ENCODE measurements around the gene GCC1. TPM values are rescaled to one million over a fixed set of nuclear protein-coding genes. Genes with fewer than 3 reads are reported as not detected.

The GCC1 gene
- total RNA-seq, 2 donors from 2014 or later = 4.9 to 10.1 TPM

DNA sequence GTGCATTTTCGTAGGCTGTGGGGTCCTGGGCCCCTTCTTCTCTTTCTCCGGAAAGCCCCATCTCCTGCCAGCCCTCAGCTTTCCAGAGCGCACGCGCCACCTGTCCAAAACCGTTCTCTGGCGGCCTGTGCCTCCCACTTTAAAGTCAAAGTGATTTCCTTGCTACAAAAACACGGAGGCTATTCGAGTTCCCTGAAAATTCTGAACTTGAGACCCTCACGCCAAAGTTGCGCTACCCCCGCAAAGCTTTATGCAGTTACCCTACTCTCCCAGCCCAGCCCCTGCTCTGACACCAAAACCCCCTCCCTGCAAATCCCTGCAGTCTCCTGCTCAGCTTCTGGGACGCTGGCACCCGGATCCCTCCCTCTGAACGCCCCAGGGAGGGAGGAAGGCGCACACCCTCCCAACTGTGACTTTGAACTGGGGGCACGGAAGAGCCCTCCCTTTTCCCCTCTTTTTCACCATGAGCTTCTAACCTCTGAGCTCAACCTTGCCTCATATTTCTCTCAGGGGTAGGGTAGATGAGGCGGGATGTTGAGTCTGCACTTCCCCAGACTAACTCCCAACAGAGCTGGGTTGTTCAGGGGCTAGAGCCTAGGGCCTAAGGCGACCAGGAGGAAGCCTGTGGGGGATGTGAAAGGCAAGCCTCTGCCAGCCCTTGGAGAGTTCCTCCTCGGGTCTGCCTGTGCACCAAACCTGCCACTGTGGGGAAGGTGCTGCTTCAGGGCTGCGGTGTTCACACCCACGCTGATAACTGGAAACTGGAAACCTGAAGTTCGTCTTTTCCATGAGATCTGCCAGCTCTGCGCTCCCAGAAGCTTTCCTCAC is 35.2 kb upstream of the GCC1 start:
- TF ChIP-seq, protein P1, sequence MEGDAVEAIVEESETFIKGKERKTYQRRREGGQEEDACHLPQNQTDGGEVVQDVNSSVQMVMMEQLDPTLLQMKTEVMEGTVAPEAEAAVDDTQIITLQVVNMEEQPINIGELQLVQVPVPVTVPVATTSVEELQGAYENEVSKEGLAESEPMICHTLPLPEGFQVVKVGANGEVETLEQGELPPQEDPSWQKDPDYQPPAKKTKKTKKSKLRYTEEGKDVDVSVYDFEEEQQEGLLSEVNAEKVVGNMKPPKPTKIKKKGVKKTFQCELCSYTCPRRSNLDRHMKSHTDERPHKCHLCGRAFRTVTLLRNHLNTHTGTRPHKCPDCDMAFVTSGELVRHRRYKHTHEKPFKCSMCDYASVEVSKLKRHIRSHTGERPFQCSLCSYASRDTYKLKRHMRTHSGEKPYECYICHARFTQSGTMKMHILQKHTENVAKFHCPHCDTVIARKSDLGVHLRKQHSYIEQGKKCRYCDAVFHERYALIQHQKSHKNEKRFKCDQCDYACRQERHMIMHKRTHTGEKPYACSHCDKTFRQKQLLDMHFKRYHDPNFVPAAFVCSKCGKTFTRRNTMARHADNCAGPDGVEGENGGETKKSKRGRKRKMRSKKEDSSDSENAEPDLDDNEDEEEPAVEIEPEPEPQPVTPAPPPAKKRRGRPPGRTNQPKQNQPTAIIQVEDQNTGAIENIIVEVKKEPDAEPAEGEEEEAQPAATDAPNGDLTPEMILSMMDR (IDR thresholded peaks at IDR 0.05) = no peak
- Histone ChIP-seq H3K27me3 (no peaks in the 10 kb centered on the region), H3K4me3 (no peak overlapping the region), H3K36me3 (no peaks in the 10 kb centered on the region), H3K4me1 (no peaks in the 10 kb centered on the region), H3K9me3 (no peaks in the 10 kb centered on the region), H3K27ac (no peak overlapping the region)
- no peak for DNase-seq (ENCODE audit: low spot score)

DNA sequence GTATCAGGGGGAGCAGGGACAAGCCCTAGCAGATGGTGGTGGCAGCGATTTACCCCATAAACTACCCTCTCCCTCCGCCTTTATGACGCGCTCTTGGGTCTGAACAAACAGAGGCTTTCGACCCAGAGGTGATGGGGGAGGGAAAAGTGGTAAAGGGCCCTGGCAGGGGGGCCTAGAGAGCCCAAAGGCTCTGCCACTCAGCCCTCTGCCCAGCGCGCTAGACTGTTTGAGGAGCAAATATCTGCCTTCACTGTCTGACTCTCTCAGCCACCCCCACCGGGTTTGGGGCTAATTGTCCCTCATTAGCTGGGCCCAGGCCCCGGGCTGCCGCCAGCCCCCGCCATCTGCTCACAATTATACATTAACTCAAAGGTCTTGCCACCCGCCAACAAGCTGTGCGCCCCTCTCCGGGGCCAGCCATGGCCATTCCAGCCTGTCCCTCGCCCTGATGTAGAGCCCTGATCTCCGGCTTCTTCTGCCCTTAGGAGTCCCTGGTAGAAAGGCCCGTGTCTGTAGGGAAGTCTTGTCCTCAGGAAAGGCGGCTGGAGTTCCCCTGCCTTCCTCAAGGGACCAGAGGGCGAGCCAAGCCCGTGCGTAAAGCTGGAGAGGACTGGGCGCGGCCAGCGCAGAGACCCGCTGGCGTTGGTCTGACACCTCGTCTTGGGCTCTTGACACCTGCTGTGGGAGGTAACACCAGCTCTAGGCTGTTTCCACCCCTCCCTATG is 34.4 kb upstream of the GCC1 start:
- Histone ChIP-seq H3K4me1 (no peaks in the 10 kb centered on the region), H3K36me3 (no peaks in the 10 kb centered on the region), H3K4me3 (no peak overlapping the region), H3K27ac (no peak overlapping the region), H3K9me3 (no peaks in the 10 kb centered on the region), H3K27me3 (no peaks in the 10 kb centered on the region)
- no peak for DNase-seq (ENCODE audit: low spot score)
- TF ChIP-seq, protein P1 (IDR thresholded peaks at IDR 0.05) = no peak

DNA sequence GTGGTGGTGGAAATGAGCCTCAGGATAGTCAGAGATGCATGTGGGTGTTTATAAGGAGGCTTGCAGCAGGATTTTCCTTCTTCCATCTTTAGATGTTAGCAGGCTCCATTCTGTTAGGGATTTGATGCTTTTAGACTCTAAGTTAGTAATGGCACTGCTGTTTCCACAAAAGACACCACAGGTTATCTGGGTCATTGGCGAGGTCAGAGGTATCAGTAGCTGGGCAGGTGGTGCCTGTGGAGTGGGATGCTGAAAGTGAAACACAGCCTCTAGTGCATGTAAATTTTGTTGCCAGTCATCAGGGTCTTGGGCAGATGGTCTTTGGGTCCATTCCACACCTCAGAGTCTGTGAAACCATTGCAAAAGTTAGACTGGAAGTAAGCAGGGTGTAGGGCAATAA is 33.4 kb upstream of the GCC1 start:
- TF ChIP-seq, protein P1 (IDR thresholded peaks at IDR 0.05) = no peak
- no peak for DNase-seq (ENCODE audit: low spot score)
- no peaks in the 10 kb centered on the region for H3K4me1 ChIP-seq
- H3K9me3 ChIP-seq = no peaks in the 10 kb centered on the region
- no peaks in the 10 kb centered on the region for H3K36me3 ChIP-seq
- no peaks in the 10 kb centered on the region for H3K27me3 ChIP-seq
- H3K4me3 ChIP-seq = no peak overlapping the region
- no peak overlapping the region for H3K27ac ChIP-seq

DNA sequence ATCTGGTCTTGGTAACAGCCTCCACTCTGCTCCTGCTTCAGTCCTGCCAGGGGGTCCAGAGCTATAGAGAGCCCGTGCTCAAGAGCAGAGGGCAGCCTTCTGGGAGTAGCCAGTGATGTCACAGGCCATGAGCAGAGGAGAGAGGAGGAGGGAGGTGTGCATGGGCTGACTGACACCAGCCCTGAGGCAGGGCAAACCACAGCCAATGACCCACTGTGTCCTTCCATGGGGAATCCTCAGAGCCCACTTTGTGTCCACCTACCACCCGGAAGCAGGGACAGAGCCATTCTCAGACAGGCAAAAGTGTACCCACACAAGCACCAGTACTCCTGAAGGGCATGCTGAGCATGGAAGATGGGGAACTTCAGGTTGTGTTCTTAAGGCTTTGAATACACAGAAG is 32.6 kb upstream of the GCC1 start, which contains the start of gene PAX4:
Gene PAX4, minus strand, starts transcription at position 101 of the 400 bp plus-strand sequence. CDS start 2,214 bp downstream, outside the sequence.
- no peaks in the 10 kb centered on the region for H3K36me3 ChIP-seq
- no peaks in the 10 kb centered on the region for H3K9me3 ChIP-seq
- no peak for DNase-seq (ENCODE audit: low spot score)
- H3K4me3 ChIP-seq = no peak within 1 kb of the TSS
- H3K27me3 ChIP-seq = no peaks in the 10 kb centered on the region
- no peaks in the 10 kb centered on the region for H3K4me1 ChIP-seq
- TF ChIP-seq, protein P1 (IDR thresholded peaks at IDR 0.05) = no peak
- no peak within 1 kb of the TSS for H3K27ac ChIP-seq

DNA sequence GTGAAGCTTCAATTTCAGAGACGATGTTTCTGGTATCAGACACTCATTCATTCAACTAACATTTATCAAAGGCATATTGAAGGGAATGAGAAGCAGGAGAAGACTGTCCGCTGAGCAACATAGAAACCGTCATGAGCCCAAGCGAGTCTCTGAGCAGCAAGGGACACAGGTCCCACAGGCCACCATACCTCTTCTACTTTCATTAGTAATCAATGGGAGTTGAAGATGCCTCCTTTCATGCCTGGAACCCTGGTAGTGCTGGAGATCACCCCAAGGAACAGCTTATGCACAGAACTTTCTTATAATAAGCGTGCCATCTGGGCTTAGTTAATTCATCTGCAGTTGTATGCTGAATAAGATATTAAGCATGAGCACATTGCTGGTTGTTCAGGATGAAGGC is 31.3 kb upstream of the GCC1 start:
- Histone ChIP-seq H3K36me3 (no peaks in the 10 kb centered on the region), H3K27ac (no peak overlapping the region), H3K4me1 (no peaks in the 10 kb centered on the region), H3K9me3 (no peaks in the 10 kb centered on the region), H3K4me3 (no peak overlapping the region), H3K27me3 (no peaks in the 10 kb centered on the region)
- TF ChIP-seq, protein P1 (IDR thresholded peaks at IDR 0.05) = no peak
- DNase-seq (ENCODE audit: low spot score) = no peak

Data from right atrium auricular region (tissue), 2 donors.